GM18867 (cell line): ENCODE data around the gene ATF7IP.
A peak's percentile ranks its signal among the peaks of the same experiment; 100 is the strongest.
"Not testable (repeated sequence)": the region's sequence is repeated elsewhere in the genome, so short reads cannot be mapped to it uniquely, and the experiment has no call there.

ENCODE experiments used
- ATAC-seq: cut with Tn5 transposase; IDR thresholded peaks from one replicate; pipeline ENCODE4 v1.9.1; 2021; ENCODE audit warnings: mild to moderate bottlenecking, moderate library complexity; ENCODE audit not compliant: unreplicated experiment

The ATF7IP gene

GRCh38 chr12:14367040-14367661 lies 1.7 kb downstream of the ATF7IP start:
- peak; percentile 34 for ATAC-seq

GRCh38 chr12:14369311-14369710 lies 3.8 kb downstream of the ATF7IP start:
- ATAC-seq = no peak

- no peak for ATAC-seq
Measured at GRCh38 chr12:14373217-14373616, 7.7 kb downstream of the ATF7IP start.

- ATAC-seq = no peak
Measured at GRCh38 chr12:14379508-14379907, 14.0 kb downstream of the ATF7IP start.

- ATAC-seq = peak; percentile 95
Measured at GRCh38 chr12:14384783-14385638, 19.5 kb downstream of the ATF7IP start.

- no peak for ATAC-seq
Measured at GRCh38 chr12:14387219-14387871, 21.9 kb downstream of the ATF7IP start.

- ATAC-seq = no peak
Measured at GRCh38 chr12:14390449-14390848, 25.0 kb downstream of the ATF7IP start.

- no peak for ATAC-seq
Measured at GRCh38 chr12:14390870-14391530, 25.5 kb downstream of the ATF7IP start.

GRCh38 chr12:14393751-14394150 lies 28.3 kb downstream of the ATF7IP start:
- ATAC-seq = no peak

- ATAC-seq = peak; percentile 61
Measured at GRCh38 chr12:14394317-14395073, 29.0 kb downstream of the ATF7IP start.

GRCh38 chr12:14395074-14395778 lies 29.7 kb downstream of the ATF7IP start:
- ATAC-seq = peak; percentile 58

GRCh38 chr12:14396071-14396470 lies 30.6 kb downstream of the ATF7IP start:
- peak; percentile 68 for ATAC-seq

- no peak for ATAC-seq
Measured at GRCh38 chr12:14399871-14400270, 34.4 kb downstream of the ATF7IP start.

- no peak for ATAC-seq
Measured at GRCh38 chr12:14400599-14400998, 35.1 kb downstream of the ATF7IP start.

- not testable (repeated sequence) for ATAC-seq
Measured at GRCh38 chr12:14401267-14401666, 35.8 kb downstream of the ATF7IP start.

- ATAC-seq = no peak
Measured at GRCh38 chr12:14402697-14403096, 37.2 kb downstream of the ATF7IP start.

- peak; percentile 18 for ATAC-seq
Measured at GRCh38 chr12:14403293-14403692, 37.8 kb downstream of the ATF7IP start.

- ATAC-seq = peak; percentile 67
Measured at GRCh38 chr12:14403711-14404196, 38.3 kb downstream of the ATF7IP start.

GRCh38 chr12:14405407-14405806 lies 39.9 kb downstream of the ATF7IP start:
- not testable (repeated sequence) for ATAC-seq

- ATAC-seq = no peak
Measured at GRCh38 chr12:14408208-14408607, 42.7 kb downstream of the ATF7IP start.
